Testis (tissue), 3 donors: Measurements from ENCODE around the gene SNX8. TPM values are rescaled to one million over a fixed set of nuclear protein-coding genes. Genes with fewer than 3 reads are reported as not detected.

Experiments
- DNase-seq: peaks from one replicate; pipeline ENCODE4 v3.0.0-alpha.2; 2019
- H3K27ac ChIP-seq, 2 donors: fragments of 200-600 bp; sonication (generic); one replicate each; pipeline ENCODE4 v1.5.1; 2019
- H3K27me3 ChIP-seq: fragments of 200-600 bp; sonication (generic); one replicate; pipeline ENCODE4 v1.5.1; 2019
- H3K36me3 ChIP-seq: fragments of 200-600 bp; sonication (generic); one replicate; pipeline ENCODE4 v1.5.1; 2017; ENCODE audit warnings: low read depth; ENCODE audit errors: missing control alignments
- H3K4me1 ChIP-seq: fragments of 200-600 bp; sonication (generic); one replicate; pipeline ENCODE4 v1.5.1; 2019
- H3K4me3 ChIP-seq, 2 donors: fragments of 200-600 bp; sonication (generic); one replicate each; pipeline ENCODE4 v1.5.1; 2017 to 2019
- H3K9me3 ChIP-seq: fragments of 200-600 bp; sonication (generic); one replicate; pipeline ENCODE4 v1.5.1; 2017
- POLR2A ChIP-seq: fragments of 450-650 bp; IDR thresholded peaks from one replicate; pipeline ENCODE4 v1.6.1; 2017; ENCODE audit warnings: antibody characterized with exemption, mild to moderate bottlenecking, moderate library complexity
- WGBS, 2 donors: methylation state at CpG; one replicate each; pipeline ENCODE4 v1.1.5; 2018; 5-methylcytosine and 5-hydroxymethylcytosine counted together
- intact Hi-C: fragments of 100-400 bp; cut with DNase I; formaldehyde crosslinking; loops from one replicate; pipeline ENCODE4 v1.15.1; 2023; ENCODE audit warnings: low total_unique reads
- polyA plus RNA-seq: library from polyadenylated mRNA; stranded (reverse); fragments of 350-450 nt; fragmentation: Illumina TruSeq; extraction: RNeasy Lipid Tissue Mini Kit (QIAGEN cat#74804); gene quantifications from one replicate; pipeline ENCODE4 v1.2.3, GENCODE V29; 2014; ENCODE audit warnings: low read depth, low replicate concordance; ENCODE audit not compliant: insufficient read depth
- total RNA-seq, 2 donors: library from RNA; depleted of rRNA; stranded (reverse); fragments of >200 nt; gene quantifications; one replicate each; pipeline ENCODE4 v1.2.3, GENCODE V29; 2016
- TF ChIP-seq, protein P1 (sequence below), 3 experiments: fragments of 450-650 bp in 2 of 3; fragments of 200-600 bp in 1 of 3; sonication (generic) in 1 of 3; IDR thresholded peaks; one replicate each; pipeline ENCODE4 v1.5.1; 2016 to 2019; ENCODE audit warnings: antibody characterized with exemption in 3 of 3, mild to moderate bottlenecking in 2 of 3, moderate library complexity in 1 of 3

SNX8 gene
- total and polyA plus RNA-seq, 3 donors from 2014 or later = 50.9 to 90.8 (median 66.8) TPM

DNA sequence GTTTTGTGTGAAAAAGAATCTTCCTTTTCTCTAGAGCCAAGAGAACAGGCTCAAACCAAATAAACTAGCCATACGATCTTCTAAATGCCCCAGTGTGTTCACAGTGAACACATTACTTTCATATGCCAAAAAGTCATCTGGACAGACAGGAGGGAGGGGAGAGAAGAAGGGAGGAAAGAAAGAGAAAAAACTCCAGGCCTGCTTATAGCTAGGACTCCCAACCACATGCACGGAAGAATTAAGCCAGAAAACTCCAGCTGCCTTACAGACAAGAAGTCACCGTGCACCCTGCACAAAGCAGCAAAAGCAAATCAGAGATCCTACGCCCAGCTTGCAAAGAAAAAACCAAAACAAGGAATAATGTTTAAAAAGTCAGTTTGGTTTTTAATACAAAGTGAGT, 34.3 kb downstream of the SNX8 start:
- Histone ChIP-seq H3K4me1 (peaks cover 23% of the 10 kb centered on the region), H3K36me3 (no peaks in the 10 kb centered on the region), H3K9me3 (no peaks in the 10 kb centered on the region), H3K27ac (no peak overlapping the region), H3K27me3 (no peaks in the 10 kb centered on the region), H3K4me3 (no peak overlapping the region)
- intact Hi-C loops = no loop called here
- TF ChIP-seq, protein P1, sequence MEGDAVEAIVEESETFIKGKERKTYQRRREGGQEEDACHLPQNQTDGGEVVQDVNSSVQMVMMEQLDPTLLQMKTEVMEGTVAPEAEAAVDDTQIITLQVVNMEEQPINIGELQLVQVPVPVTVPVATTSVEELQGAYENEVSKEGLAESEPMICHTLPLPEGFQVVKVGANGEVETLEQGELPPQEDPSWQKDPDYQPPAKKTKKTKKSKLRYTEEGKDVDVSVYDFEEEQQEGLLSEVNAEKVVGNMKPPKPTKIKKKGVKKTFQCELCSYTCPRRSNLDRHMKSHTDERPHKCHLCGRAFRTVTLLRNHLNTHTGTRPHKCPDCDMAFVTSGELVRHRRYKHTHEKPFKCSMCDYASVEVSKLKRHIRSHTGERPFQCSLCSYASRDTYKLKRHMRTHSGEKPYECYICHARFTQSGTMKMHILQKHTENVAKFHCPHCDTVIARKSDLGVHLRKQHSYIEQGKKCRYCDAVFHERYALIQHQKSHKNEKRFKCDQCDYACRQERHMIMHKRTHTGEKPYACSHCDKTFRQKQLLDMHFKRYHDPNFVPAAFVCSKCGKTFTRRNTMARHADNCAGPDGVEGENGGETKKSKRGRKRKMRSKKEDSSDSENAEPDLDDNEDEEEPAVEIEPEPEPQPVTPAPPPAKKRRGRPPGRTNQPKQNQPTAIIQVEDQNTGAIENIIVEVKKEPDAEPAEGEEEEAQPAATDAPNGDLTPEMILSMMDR (IDR thresholded peaks at IDR 0.05) = no peak
- TF ChIP-seq POLR2A = no peak
- 41 to 44% methylated on average over 4 of the region's 4 CpGs for WGBS, 2 donors
- no peak for DNase-seq

DNA sequence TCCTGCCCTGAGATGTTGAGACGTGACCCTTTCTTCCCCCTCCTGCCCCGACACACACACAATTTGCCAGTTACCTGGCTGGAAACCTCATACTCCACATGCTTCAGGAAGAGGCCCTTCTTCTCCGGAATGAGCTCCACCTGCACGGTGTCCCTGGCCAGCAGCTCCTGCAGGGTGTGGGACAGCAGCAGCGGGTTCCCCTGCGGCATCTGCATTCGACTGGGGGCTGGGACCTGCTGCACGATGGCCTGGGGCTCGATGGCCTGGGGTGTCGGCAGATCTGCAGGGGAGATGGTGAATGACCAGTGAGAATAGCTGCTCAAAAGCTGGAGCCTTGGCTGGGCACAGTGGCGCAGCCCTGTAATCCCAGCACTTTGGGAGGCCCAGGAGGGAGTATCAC, 36.2 kb downstream of the SNX8 start:
- no peak for DNase-seq
- intact Hi-C loops = no loop called here
- Histone ChIP-seq H3K27me3 (no peaks in the 10 kb centered on the region), H3K36me3 (no peaks in the 10 kb centered on the region), H3K4me3 (no peak overlapping the region), H3K27ac (no peak overlapping the region), H3K9me3 (no peaks in the 10 kb centered on the region), H3K4me1 (peaks cover 23% of the 10 kb centered on the region)
- TF ChIP-seq POLR2A = no peak
- TF ChIP-seq, protein P1 (IDR thresholded peaks at IDR 0.05) = no peak
- whole genome bisulfite sequencing, 2 donors = 90 to 95% methylated on average over 4 to 11 of the region's 11 CpGs

DNA sequence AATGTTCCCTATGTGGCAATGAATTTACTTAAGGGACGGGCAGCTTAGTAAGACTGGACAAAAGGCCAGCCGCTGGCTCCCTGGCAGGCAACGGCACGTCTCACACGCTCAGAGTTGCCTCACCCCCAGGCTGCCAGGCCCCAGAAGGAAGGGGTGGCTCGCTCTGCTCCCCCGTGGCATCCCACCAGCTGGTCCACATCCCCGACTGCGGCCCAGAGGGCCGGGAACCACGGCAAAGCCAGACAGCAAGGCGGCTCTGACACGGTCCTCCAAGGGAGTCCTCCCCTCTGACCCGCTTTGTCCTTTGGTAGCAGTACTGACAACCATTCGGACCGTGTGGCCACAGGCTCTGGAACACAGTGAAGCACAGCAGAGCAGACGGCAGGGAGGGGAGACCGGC, 38.1 kb downstream of the SNX8 start:
- Histone ChIP-seq H3K9me3 (no peaks in the 10 kb centered on the region), H3K4me3 (no peak overlapping the region), H3K27ac (no peak overlapping the region), H3K4me1 (peaks cover 8% of the 10 kb centered on the region), H3K36me3 (no peaks in the 10 kb centered on the region), H3K27me3 (no peaks in the 10 kb centered on the region)
- intact Hi-C loops = no loop called here
- TF ChIP-seq POLR2A = no peak
- TF ChIP-seq, protein P1 (IDR thresholded peaks at IDR 0.05) = no peak
- 88 to 89% methylated on average over 8 to 18 of the region's 18 CpGs for WGBS, 2 donors
- DNase-seq = no peak

DNA sequence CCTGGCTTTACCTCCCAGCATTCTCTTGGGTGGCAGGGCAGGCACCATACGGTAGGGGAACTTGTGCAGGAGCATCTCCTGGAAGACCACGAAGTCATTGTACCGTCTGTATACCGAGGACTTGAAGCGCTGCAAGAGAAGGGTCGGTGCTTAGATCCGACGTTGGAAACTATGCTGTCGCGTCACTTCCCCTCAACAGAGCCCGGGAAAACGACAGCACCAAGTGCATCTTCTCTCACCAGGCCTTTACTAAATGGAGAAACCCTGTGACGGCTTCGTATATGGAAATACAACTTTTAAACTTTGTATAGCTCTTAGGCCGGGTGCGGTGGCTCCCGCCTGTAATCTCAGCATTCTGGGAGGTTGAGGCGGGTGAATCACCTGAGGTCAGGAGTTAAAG, 39.1 kb downstream of the SNX8 start:
- Histone ChIP-seq H3K4me1 (no peaks in the 10 kb centered on the region), H3K9me3 (no peaks in the 10 kb centered on the region), H3K27me3 (no peaks in the 10 kb centered on the region), H3K4me3 (no peak overlapping the region), H3K27ac (no peak overlapping the region), H3K36me3 (no peaks in the 10 kb centered on the region)
- WGBS, 2 donors = 91 to 93% methylated on average over 16 to 18 of the region's 18 CpGs
- TF ChIP-seq, protein P1 (IDR thresholded peaks at IDR 0.05) = no peak
- no peak for TF ChIP-seq POLR2A
- DNase-seq = no peak
- intact Hi-C loops = no loop called here

DNA sequence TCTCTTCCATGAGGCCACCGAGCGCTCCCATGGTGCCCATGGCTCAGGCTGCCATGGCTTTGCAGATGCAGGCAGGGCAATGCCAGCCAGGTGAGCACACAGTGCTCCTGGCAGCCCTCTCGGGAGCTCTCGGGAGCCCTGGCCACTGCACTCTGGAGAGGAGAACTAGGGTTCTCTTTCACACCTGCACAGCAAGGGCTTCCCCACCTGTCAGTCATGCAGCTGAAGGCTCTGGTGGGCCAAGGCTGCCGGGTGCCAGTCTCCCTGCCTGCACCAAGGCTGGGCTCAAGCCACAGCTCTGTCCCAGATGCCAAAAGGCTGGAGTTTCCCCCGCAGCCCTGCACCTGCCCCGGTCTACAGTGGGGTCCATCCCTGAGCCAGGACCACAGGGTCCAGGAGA, 39.6 kb downstream of the SNX8 start:
- WGBS, 2 donors = 82 to 100% methylated on average over 1 to 7 of the region's 7 CpGs

More for the DNA sequence above, 39.6 kb downstream of the SNX8 start:
- H3K27me3 ChIP-seq = no peaks in the 10 kb centered on the region
- no peak overlapping the region for H3K4me3 ChIP-seq
- H3K9me3 ChIP-seq = no peaks in the 10 kb centered on the region
- no peak overlapping the region for H3K27ac ChIP-seq
- H3K4me1 ChIP-seq = no peaks in the 10 kb centered on the region
- H3K36me3 ChIP-seq = no peaks in the 10 kb centered on the region
- TF ChIP-seq POLR2A = no peak
- TF ChIP-seq, protein P1 (IDR thresholded peaks at IDR 0.05) = no peak
- no peak for DNase-seq
- intact Hi-C loops = no loop called here
